SIG-M5 treated with dmso at 0.1 percent for 504 hours (cell line): Measurements from ENCODE around the gene TTC7B.

Experiments
- DNase-seq: peaks from one replicate; lab custom pipeline; 2025; ENCODE audit not compliant: unreplicated experiment; lab: John Stamatoyannopoulos, UW

Gene TTC7B

DNA sequence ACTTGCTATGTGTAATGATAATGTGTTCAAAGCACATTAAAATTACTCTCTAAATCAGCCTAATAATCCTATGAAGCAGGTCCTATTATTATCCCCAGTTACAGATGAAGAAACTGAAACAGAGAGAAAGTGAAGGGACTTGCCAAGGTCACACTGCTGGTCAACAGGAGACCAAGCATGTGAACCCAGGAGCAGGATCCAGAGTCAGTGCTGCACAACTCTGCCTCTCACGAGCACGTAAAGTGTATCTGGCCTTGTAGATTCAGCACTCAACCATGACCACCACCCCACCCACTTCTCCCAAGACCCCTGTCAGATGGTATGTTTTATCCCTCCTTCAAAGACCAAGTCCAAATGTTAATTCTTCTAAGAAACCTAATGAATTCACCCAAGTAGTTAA is 100.7 kb downstream of the TTC7B start:
- DNase-seq = no peak

DNA sequence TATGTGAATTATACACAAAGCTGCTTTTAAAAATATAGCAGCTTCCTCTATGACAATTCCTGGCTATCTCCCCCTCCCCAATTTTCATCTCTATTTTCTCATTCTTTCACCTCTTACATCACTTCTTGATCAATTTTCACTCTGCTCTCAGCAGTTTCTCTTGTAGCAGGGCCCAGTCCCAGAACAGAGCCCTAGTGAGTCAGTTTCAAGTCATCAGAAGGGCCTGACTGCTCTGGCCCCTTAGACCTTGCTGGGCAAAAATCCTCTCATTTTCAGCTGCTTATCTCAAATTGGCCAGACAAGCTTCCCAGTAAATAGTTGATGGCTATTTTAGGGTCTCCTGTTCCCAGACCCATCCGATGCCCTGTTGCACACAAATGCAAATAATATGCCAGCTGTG is 101.4 kb downstream of the TTC7B start:
- DNase-seq = no peak

- DNase-seq = no peak
Measured at GRCh38 chr14:90704738-90705392, 111.4 kb downstream of the TTC7B start.

- no peak for DNase-seq
Measured at GRCh38 chr14:90703841-90704737, 112.1 kb downstream of the TTC7B start.

GRCh38 chr14:90700933-90701776 is 115.1 kb downstream of the TTC7B start:
- DNase-seq = no peak

- DNase-seq = no peak
Measured at GRCh38 chr14:90699016-90699415, 117.2 kb downstream of the TTC7B start.

DNA sequence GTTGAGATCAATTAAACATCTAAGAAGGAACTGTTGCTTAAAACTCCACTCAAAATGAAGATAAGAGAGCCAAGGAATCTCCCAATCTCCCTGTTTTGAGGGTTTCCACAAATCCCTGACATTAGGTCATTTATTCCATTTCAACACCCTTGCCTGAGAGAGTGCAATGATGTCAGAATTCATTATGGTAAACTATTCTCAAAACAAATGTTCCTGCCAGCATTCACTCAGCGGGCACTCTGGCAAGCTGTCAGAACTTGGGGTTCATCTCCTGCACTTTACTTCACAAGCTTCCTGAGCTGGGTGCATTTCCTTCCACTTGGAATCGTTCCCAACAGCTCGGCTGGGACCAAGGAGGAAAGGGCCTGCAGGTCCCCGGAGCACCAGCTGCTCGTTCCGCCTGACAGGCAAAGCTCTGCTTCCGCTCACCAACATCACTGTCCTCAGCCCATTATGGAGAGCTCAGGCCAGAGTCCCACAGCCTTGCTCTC is 117.8 kb downstream of the TTC7B start:
- no peak for DNase-seq

GRCh38 chr14:90697577-90698206 is 118.5 kb downstream of the TTC7B start:
- DNase-seq = peak; percentile 67

- no peak for DNase-seq
Measured at GRCh38 chr14:90697132-90697531, 119.1 kb downstream of the TTC7B start.

- DNase-seq = no peak
Measured at GRCh38 chr14:90696720-90697119, 119.5 kb downstream of the TTC7B start.

DNA sequence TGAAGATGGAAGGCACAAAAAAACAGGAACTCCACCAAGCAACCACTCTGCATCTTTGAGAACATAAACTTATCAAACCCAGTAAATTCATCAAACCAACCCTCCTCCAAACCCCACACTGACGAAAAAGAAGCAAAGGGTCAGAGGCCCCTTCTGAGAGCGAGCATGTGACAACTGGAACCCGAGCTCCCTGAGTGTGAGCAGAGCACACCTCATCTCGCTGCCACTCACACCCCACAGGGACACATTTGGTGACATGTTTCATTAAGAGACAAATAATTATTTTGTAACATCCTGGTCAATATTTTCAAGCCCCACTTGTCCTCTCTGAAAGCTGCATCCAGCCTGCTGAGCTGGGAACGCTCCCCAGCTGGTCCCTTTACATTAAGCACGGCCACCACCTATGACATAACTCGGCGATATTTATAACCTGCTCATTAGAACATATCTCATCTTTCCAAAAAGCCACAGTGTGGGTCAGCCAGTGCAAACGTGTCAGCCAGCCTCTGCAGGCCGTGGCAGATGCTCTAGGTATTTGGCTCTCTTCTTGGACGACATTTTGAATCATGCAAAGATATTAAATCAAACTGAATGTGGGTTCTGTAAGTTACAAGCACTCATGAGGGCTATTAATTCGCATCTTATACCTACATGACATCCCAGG is 120.1 kb downstream of the TTC7B start:
- no peak for DNase-seq

DNA sequence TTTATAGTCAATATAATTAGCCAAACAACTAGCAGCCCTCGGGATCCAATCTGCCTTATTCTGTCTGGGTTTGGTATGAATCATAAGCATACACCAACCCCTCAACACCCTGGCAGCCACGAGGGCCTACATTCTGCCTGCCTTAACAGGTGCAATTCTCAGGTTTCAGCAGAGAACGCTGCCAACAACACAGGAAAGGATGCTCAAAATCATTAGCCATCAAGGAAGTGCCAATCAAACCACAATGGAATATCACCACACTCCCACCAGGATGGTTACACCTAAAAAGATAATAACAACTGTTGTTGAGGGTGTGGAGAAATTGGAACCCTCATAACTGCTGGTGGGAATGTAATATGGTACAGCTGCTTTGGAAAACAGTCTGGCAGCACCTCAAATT is 122.8 kb downstream of the TTC7B start:
- DNase-seq = no peak

- DNase-seq = no peak
Measured at GRCh38 chr14:90692826-90693225, 123.4 kb downstream of the TTC7B start.

DNA sequence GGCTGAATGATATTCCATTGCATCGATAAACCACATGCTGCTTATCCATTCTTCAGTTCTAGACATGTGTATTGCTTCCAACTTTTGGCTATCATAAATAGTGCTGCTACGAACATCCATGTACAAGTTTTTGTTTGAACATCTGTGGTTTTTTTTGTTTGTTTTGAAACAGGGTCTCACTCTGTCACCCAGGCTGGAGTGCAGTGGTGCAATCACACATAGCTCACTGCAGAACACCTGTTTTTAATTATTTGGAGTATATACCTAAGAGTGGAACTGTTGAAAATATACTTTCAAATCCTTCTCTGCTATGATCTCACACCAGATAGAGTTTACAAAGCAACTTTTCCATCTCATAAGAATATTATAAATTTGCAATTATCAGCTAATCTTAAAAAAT is 124.2 kb downstream of the TTC7B start:
- DNase-seq = no peak

GRCh38 chr14:90691627-90692026 is 124.6 kb downstream of the TTC7B start:
- no peak for DNase-seq

DNA sequence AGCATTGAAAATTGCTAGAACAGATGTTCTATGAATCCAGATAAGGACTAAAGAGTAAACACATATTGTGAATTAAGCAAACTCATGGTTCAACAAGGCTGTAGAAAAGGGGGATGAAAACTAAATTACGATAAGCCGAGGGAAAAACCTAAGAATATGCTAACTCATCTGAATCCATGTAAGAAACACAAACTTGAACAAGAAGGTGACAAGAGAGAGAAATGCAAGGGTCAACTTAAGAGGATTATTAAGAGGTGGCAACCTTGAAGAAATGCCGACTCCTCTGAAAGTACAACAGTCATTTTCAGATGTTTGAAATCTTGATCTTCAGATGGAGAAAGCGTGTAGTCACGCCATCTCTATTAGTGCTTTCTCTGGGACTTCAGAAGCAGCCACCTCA is 128.6 kb downstream of the TTC7B start:
- DNase-seq = no peak

DNA sequence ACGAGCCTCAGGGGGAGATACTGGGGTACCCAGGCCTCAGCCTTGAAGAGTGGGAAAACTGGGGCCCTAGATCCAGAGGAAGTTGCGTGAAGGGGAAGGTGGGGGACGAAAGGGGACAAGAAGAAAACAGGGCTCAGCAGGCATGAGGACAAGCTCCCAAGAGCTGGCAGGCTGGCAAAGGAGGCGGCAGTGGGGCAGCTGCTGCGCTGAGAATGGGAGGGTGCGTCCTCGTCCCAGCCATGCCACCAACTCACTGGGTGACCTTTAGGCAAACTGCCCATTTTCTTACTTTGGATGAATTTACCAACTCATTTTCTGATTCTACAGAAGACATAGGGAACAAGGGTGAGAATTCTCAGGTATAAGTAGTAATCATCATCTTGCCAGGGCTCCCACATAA is 133.6 kb downstream of the TTC7B start:
- no peak for DNase-seq

- no peak for DNase-seq
Measured at GRCh38 chr14:90681929-90682328, 134.3 kb downstream of the TTC7B start.

DNA sequence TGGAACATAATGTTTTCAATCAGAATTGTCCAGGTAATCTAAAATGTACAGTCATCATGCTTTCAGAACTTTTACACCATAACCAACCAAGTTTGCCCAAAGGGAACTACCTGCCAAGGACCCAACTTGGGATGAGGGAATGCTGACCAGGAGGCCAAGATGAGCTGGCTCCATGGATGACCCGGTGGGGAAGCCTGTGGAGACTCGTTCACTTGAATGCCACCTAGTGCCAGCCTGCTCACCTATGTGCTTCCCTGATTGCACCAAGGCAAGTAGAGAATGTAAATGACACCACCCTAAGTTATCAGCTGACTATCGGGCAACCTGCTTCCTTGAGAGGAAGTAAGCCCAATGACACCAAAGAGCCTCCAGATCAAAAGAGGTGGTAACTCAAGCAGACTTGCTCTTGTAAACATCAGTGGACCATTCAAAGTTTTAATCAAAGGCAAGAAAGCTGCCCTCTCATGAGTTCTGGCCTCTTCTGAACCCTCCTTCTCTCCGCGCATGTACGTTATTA is 137.3 kb downstream of the TTC7B start:
- DNase-seq = no peak

GRCh38 chr14:90678420-90678819 is 137.8 kb downstream of the TTC7B start:
- DNase-seq = no peak
